LNCAP (cell line): ENCODE results near the gene TMPRSS11A.

Experiments used
- CTCF ChIP-seq: fragments of 450-650 bp; IDR thresholded peaks from 2 replicates; pipeline ENCODE4 v1.5.1; 2017; ENCODE audit warnings: mild to moderate bottlenecking

TMPRSS11A gene, protein sequence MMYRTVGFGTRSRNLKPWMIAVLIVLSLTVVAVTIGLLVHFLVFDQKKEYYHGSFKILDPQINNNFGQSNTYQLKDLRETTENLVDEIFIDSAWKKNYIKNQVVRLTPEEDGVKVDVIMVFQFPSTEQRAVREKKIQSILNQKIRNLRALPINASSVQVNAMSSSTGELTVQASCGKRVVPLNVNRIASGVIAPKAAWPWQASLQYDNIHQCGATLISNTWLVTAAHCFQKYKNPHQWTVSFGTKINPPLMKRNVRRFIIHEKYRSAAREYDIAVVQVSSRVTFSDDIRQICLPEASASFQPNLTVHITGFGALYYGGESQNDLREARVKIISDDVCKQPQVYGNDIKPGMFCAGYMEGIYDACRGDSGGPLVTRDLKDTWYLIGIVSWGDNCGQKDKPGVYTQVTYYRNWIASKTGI

GRCh38 chr4:67963356-67963755, at the start of gene TMPRSS11A:
TMPRSS11A (minus strand) TSS chr4:67963493; CDS start chr4:67963393, 100 bp downstream.
- no peak for TF ChIP-seq CTCF

- no peak for TF ChIP-seq CTCF
Measured at GRCh38 chr4:68011684-68012083, 48.4 kb upstream of the TMPRSS11A start.

DNA sequence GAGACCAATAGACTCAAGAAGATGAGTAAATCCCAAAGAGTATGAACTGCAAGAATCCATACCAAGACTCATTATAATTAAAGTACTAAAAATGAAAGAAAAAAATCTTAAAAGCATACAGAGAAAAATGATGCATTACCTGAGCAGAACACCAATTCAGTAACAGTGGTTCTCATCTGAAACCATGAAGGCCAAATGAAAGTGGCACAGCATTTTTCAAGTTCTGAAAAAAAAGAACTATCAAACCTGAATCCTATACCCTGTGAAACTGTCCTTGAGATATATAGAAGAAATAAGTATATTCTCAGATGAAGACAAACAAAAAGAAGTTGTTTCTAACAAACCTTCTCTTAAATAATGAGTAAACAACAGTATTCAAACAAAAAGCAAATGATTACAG, 39.6 kb upstream of the TMPRSS11A start:
- TF ChIP-seq CTCF = no peak

DNA sequence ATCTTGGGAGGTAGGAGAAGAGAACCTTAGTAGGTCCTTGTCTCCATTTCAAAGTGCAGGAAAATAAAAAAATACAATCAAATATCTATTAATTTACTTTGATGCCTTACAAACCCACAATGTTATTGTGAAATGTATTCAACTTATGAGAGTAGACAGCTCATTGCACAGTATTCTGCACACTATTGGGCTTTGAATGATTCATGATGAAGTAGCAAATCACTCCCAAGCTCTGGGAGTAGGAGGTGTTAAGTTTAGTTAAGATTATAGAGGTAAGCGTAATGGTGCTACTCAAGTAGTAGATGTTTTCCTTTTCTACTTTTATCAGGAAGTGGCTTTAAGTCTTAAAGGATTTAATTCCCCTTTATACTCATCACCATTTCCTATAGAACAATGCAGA, 32.8 kb upstream of the TMPRSS11A start:
- TF ChIP-seq CTCF = no peak

GRCh38 chr4:67988991-67989390, 25.7 kb upstream of the TMPRSS11A start:
- TF ChIP-seq CTCF = no peak

DNA sequence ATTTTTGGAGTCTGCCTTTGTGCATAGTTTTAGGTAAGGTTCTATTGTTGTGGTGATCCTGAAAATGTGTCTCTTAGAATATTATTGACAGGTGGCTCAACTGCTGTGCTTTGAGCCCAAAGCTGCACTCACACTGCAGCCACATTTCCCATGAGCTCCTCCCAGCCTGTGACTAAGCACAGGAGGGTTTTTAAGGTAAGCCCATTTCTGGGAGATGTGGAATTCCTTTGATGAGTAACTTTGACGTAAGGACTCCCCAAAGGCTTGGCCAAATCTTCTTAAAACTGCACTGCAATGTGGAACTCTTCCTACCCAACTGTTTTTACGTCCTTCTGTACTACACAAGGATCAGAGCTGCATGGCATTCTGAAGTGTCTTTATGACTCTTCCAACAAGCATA, 20.0 kb upstream of the TMPRSS11A start:
- no peak for TF ChIP-seq CTCF

GRCh38 chr4:67980512-67980911, 17.2 kb upstream of the TMPRSS11A start:
- TF ChIP-seq CTCF = no peak

DNA sequence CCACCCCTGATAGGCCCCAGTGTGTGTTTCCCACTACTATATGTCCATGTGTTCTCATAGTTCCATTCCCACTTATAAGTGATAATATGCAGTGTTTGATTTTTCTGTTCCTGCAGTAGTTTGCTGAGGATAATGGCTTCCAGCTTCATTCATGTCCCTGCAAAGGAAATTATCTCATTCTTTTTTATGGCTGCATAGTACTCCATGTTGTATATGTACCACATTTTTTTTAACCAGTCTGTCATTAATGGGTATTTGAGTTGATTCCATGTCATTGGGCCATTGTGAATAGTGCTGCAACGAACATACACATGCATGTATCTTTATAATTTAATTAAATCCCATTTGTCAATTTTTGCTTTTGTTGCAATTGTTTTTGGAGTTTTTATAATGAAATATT, 10.3 kb upstream of the TMPRSS11A start:
- TF ChIP-seq CTCF = no peak
